ENCODE measurements around the gene ENTR1. TPM values are rescaled to one million over a fixed set of nuclear protein-coding genes. Genes with fewer than 3 reads are reported as not detected.

The ENTR1 gene
- total and polyA plus RNA-seq, 2 of the 4 experiments (the other 2 are of a cell fraction), result 14.5 to 37.3 TPM

DNA sequence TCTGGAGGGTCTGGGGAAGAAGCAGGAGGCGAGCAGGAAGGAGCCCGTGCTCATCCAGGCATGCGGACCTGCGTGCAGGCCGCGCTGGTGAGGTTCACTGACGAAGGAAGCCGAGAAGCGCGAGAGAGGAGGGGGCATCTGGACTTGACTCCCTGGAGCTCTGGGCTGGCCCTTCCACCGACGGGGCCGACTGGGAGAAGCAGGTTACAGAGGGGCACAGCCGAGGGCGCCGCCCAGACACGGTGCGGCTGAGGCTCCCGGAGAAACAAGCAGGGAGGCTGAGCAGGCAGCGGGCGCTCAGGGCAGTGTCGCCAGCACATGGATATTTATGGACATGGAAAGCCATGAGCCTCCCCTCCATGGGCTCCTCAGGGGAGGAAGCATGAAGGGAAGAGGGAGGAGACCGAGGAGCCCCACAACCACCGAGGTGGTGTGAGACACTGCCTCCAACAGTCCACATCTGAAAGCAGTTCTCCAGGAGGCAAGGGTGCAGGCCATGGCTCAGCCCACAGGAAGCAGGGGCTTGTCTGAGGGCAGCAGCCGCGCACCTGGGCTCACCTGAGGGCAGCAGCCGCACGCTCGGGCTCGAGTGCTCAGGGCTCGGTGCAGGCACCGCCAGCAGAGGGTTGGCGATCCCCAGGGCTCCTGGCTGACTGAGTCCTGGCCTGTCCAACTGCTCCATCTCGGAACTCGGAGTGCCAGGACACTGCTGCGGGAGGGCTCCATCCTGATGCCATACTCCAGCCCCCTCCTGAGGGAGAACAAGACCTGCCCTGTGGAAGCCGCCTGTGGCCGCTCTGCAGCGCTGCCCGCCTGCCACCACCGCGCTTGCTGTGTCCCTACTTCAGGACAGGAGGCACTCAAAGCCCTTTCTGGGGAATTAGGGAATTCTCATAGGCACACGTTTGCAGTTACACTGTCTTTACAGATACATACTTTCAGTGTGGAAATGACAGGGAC is 44.9 kb upstream of the ENTR1 start:
- H2AK9ac ChIP-seq (replicated peaks; ENCODE audit: low read depth, low read length, poor library complexity), result no peak overlapping the region
- in situ Hi-C loops (cut with MboI; ENCODE audit: low sequenced_read_pairs) (no loop called here), dilution Hi-C loops (cut with HindIII; ENCODE audit: low sequenced_read_pairs, unreplicated experiment) (no loop called here), intact Hi-C loops (cut with micrococcal nuclease) (no loop called here)
- POLR2A ChIA-PET (ENCODE audit: unreplicated experiment), result no interaction called here
- no peak overlapping the region for H3K9ac ChIP-seq (ENCODE audit: low read depth, low read length)
- no peak overlapping the region for H2BK15ac ChIP-seq (ENCODE audit: low read depth, low read length)
- 94% methylated on average over 17 of the region's 43 CpGs; no CpG with 5 or more reads in 1 of the 2 experiments for WGBS, 2 experiments (ENCODE audit: extremely low coverage in 2 of 2, insufficient read length in 1 of 2)
- no peak overlapping the region for H2BK120ac ChIP-seq (ENCODE audit: low read depth, low read length)
- BruUV-seq (replicated peaks), result no TSS peak
- no peaks in the 10 kb centered on the region for H3K9me1 ChIP-seq (ENCODE audit: insufficient read depth, low read length)
- H2BK20ac ChIP-seq (ENCODE audit: low read depth, low read length), result no peak overlapping the region
- no peak overlapping the region for H2BK5ac ChIP-seq (ENCODE audit: low read depth, low read length, poor library complexity, severe bottlenecking)
- TF ChIP-seq RCOR1 (IDR thresholded peaks at IDR 0.05; ENCODE audit: insufficient replicate concordance, low read length), result no peak
- TF ChIP-seq MAFK (IDR thresholded peaks at IDR 0.05; ENCODE audit: low read depth, low read length), result no peak
- TF ChIP-seq RAD21 (IDR thresholded peaks at IDR 0.05; ENCODE audit: low read length), result no peak
- no peak for TF ChIP-seq CTCF (conservative IDR thresholded peaks at IDR 0.05; ENCODE audit: low read depth, low read length)
- no peak for TF ChIP-seq ELK1 (IDR thresholded peaks at IDR 0.05; ENCODE audit: borderline replicate concordance, low read depth, low read length)
- peaks cover 14% of the 10 kb centered on the region for H4K20me1 ChIP-seq (ENCODE audit: insufficient read depth, low read length)
- peaks cover 0 to 23% of the 10 kb centered on the region in 2 experiments; a peak in 3 of 4 replicates for H3K79me1 ChIP-seq (ENCODE audit: low read depth in 1 of 2, low read length in 2 of 2)
- no peak overlapping the region for H3K27ac ChIP-seq (ENCODE audit: insufficient read depth, low read length)
- no peak overlapping the region for H4K5ac ChIP-seq (ENCODE audit: low read depth, low read length)
- DNase-seq (no peak), ATAC-seq (ENCODE audit: low read depth) (no peak)
- H3K4ac ChIP-seq (ENCODE audit: low read depth, low read length), result no peak overlapping the region
- H3K4me1 ChIP-seq (ENCODE audit: control insufficient read depth, insufficient read depth, low read length), result no peaks in the 10 kb centered on the region
- H3K56ac ChIP-seq (ENCODE audit: extremely low read depth, insufficient read depth, low read length), result no peak overlapping the region
- no peak overlapping the region for H3K18ac ChIP-seq (ENCODE audit: low read depth, low read length)
- H3K9me3 ChIP-seq (ENCODE audit: control insufficient read depth, insufficient read depth, low read length), result no peaks in the 10 kb centered on the region
- H2AFZ ChIP-seq (replicated peaks; ENCODE audit: low read length, poor library complexity), result no peak overlapping the region
- peaks cover 77% of the 10 kb centered on the region for H3K36me3 ChIP-seq (ENCODE audit: control insufficient read depth, insufficient read depth, low read length)
- CTCF ChIA-PET, result no interaction called here
- H4K91ac ChIP-seq (ENCODE audit: insufficient read depth, low read depth, low read length), result no peak overlapping the region
- H2AK5ac ChIP-seq (ENCODE audit: low read depth, low read length), result no peak overlapping the region
- H3K14ac ChIP-seq (replicated peaks; ENCODE audit: low read depth, low read length), result no peak overlapping the region
- no peak overlapping the region for H4K8ac ChIP-seq (ENCODE audit: low read depth in 2 of 2, low read length in 2 of 2)
- no peak overlapping the region for H3K4me2 ChIP-seq (ENCODE audit: low read depth, low read length)
- H3K27me3 ChIP-seq (ENCODE audit: control insufficient read depth, insufficient read depth, low read length), result no peaks in the 10 kb centered on the region
- no peak overlapping the region for H3K23ac ChIP-seq (ENCODE audit: low read depth, low read length)
- no peak overlapping the region for H3K4me3 ChIP-seq (ENCODE audit: insufficient read depth, low read depth, low read length)

All from IMR-90 (cell line).